ENCODE data around the gene NBAS. TPM values are rescaled to one million over a fixed set of nuclear protein-coding genes. Genes with fewer than 3 reads are reported as not detected.
A peak's percentile ranks its signal among the peaks of the same experiment; 100 is the strongest.

Gene NBAS
- total RNA-seq, 1 donor from 2014 or later: 52.9 TPM

GRCh38 chr2:15177103-15177502, 384.0 kb downstream of the NBAS start:
- no peak for DNase-seq (ENCODE audit: low spot score in 2 of 2, unreplicated experiment in 2 of 2)
- H3K27me3 Mint-ChIP-seq (ENCODE audit: low read depth): no peaks in the 10 kb centered on the region
- no peak overlapping the region for H3K4me3 Mint-ChIP-seq
- H3K36me3 Mint-ChIP-seq: no peaks in the 10 kb centered on the region
- H3K4me1 Mint-ChIP-seq: peaks cover 40% of the 10 kb centered on the region
- no peak for TF ChIP-seq CTCF (IDR thresholded peaks at IDR 0.05; ENCODE audit: unreplicated experiment)
- no peaks in the 10 kb centered on the region for H3K9me3 Mint-ChIP-seq
- H3K27ac Mint-ChIP-seq: peak overlapping the region; percentile 36

DNA sequence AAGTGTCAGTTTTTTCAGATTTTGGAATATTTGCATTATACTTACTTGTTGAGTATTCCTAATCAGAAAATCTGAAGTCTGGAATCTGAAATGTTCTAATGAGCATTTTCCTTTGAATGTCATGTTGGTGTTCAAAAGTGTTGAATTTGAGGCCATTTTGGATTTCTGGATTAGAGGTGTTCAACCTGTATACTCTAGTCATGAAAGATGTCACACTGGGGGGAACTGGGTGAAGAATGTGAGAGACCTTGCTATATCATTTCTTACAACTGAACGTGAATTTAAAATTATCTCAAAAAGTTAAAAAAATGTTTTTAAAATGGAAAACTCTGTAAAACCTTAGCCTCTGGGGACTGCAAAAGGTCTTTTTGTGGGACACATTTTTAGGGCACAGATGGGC, 384.5 kb downstream of the NBAS start:
- no peak overlapping the region for H3K27ac Mint-ChIP-seq
- DNase-seq (ENCODE audit: low spot score in 2 of 2, unreplicated experiment in 2 of 2): no peak
- no peaks in the 10 kb centered on the region for H3K9me3 Mint-ChIP-seq
- peaks cover 40% of the 10 kb centered on the region for H3K4me1 Mint-ChIP-seq
- no peak for TF ChIP-seq CTCF (IDR thresholded peaks at IDR 0.05; ENCODE audit: unreplicated experiment)
- H3K36me3 Mint-ChIP-seq: no peaks in the 10 kb centered on the region
- no peaks in the 10 kb centered on the region for H3K27me3 Mint-ChIP-seq (ENCODE audit: low read depth)
- H3K4me3 Mint-ChIP-seq: no peak overlapping the region

DNA sequence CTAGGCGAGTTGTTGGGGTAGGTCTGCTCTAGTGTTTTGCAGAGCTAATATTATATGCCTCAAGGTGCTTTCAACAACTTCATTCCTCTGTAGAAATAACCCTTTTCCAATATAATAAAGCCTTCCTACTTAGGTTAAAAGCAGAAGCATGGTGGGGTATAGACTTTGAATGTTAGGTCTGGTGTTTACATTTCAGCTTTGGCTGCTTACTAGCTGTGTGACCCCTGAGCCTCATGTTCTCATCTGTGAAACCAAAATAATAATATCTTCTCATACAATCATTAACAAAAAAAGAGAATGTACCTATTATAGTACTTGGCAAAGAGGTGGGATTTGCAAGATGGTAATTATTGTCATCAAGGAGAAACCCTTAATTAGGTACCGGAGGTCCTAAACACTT, 386.6 kb downstream of the NBAS start:
- H3K9me3 Mint-ChIP-seq: no peaks in the 10 kb centered on the region
- H3K27me3 Mint-ChIP-seq (ENCODE audit: low read depth): no peaks in the 10 kb centered on the region
- H3K4me1 Mint-ChIP-seq: peaks cover 47% of the 10 kb centered on the region
- TF ChIP-seq CTCF (IDR thresholded peaks at IDR 0.05; ENCODE audit: unreplicated experiment): no peak
- DNase-seq (ENCODE audit: low spot score in 2 of 2, unreplicated experiment in 2 of 2): no peak
- H3K27ac Mint-ChIP-seq: no peak overlapping the region
- H3K4me3 Mint-ChIP-seq: no peak overlapping the region
- no peaks in the 10 kb centered on the region for H3K36me3 Mint-ChIP-seq

- H3K27ac Mint-ChIP-seq: no peak overlapping the region
- H3K9me3 Mint-ChIP-seq: no peaks in the 10 kb centered on the region
- peaks cover 53% of the 10 kb centered on the region for H3K4me1 Mint-ChIP-seq
- no peak overlapping the region for H3K4me3 Mint-ChIP-seq
- H3K36me3 Mint-ChIP-seq: no peaks in the 10 kb centered on the region
- TF ChIP-seq CTCF (IDR thresholded peaks at IDR 0.05; ENCODE audit: unreplicated experiment): no peak
- H3K27me3 Mint-ChIP-seq (ENCODE audit: low read depth): no peaks in the 10 kb centered on the region
- no peak for DNase-seq (ENCODE audit: low spot score in 2 of 2, unreplicated experiment in 2 of 2)
Measured at GRCh38 chr2:15173501-15173900, 387.6 kb downstream of the NBAS start.

DNA sequence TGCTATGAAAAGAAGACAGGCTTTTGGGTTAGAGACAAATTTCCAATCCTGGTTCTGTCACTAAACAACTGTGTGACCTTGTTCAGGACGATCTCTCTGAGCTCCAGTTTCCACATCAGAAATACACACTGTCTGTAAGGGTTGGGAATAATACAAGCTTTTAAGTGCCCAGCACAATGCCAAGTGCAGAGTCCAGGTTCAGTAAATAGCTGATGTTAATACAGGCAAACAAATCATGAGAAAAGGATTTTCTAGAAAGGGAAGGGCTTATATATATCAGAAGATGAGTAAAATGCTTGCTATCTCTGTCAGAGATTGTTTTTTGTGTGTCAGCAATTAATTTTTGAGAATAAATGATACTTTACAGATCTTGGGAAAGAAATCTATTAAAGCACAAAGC, 388.3 kb downstream of the NBAS start:
- Mint-ChIP-seq H3K9me3 (no peaks in the 10 kb centered on the region), H3K4me1 (peaks cover 53% of the 10 kb centered on the region), H3K36me3 (no peaks in the 10 kb centered on the region), H3K27ac (no peak overlapping the region), H3K27me3 (ENCODE audit: low read depth) (no peaks in the 10 kb centered on the region), H3K4me3 (no peak overlapping the region)
- DNase-seq (ENCODE audit: low spot score in 2 of 2, unreplicated experiment in 2 of 2): no peak
- no peak for TF ChIP-seq CTCF (IDR thresholded peaks at IDR 0.05; ENCODE audit: unreplicated experiment)

Data from mesothelial cell of epicardium (in vitro differentiated cells).